Endothelial cell of umbilical vein (primary cell): ENCODE results near the gene PTK6.

Source experiments
- EZH2 ChIP-seq: IDR thresholded peaks from 2 replicates; pipeline ENCODE4 v1.6.1; 2012; ENCODE audit warnings: borderline replicate concordance, low read depth, mild to moderate bottlenecking, moderate library complexity, low read length, inconsistent platforms; ENCODE audit not compliant: severe bottlenecking
- GATA2 ChIP-seq: IDR thresholded peaks from 2 replicates; pipeline ENCODE4 v1.7.0; 2011; ENCODE audit warnings: low read depth, mild to moderate bottlenecking, moderate library complexity, mixed read lengths, low read length; ENCODE audit not compliant: insufficient read length, insufficient read depth
- JUN ChIP-seq: IDR thresholded peaks from 2 replicates; pipeline ENCODE4 v1.6.1; 2011; ENCODE audit warnings: borderline replicate concordance, low read depth; ENCODE audit not compliant: insufficient read length, insufficient read depth
- MYC ChIP-seq: IDR thresholded peaks from one replicate; pipeline ENCODE4 v1.6.1; 2011; ENCODE audit warnings: mild to moderate bottlenecking, low read depth, low read length
- POLR2A ChIP-seq: IDR thresholded peaks from 2 replicates; pipeline ENCODE4 v1.6.1; 2012; ENCODE audit warnings: low read depth, mild to moderate bottlenecking, control low read depth, low read length
- POLR2AphosphoS5 ChIP-seq: IDR thresholded peaks from 2 replicates; pipeline ENCODE4 v1.6.1; 2012; ENCODE audit warnings: low read depth, mild to moderate bottlenecking, control low read depth, low read length, moderate library complexity; ENCODE audit not compliant: insufficient read depth
- TF ChIP-seq, protein P1 (sequence below), 2 donors: IDR thresholded peaks; 1 replicate in 1 of 2; 2 replicates in 1 of 2; pipeline ENCODE4 v1.5.1; 2011; ENCODE audit warnings: low read length in 2 of 2, mild to moderate bottlenecking in 2 of 2, moderate library complexity in 2 of 2, control low read depth in 1 of 2, inconsistent platforms in 1 of 2, low read depth in 1 of 2; ENCODE audit not compliant: insufficient read depth in 1 of 2; ENCODE audit errors: extremely low read depth in 1 of 2
- TF ChIP-seq, protein P2 (sequence below): IDR thresholded peaks from 2 replicates; pipeline ENCODE4 v1.6.1; 2011; ENCODE audit not compliant: insufficient read depth, insufficient read length

GRCh38 chr20:63565021-63565698, 28.0 kb upstream of the PTK6 start:
- TF ChIP-seq EZH2 (no peak), POLR2A (no peak), POLR2AphosphoS5 (no peak), GATA2 (no peak), JUN (no peak), MYC (no peak)
- TF ChIP-seq, protein P1, sequence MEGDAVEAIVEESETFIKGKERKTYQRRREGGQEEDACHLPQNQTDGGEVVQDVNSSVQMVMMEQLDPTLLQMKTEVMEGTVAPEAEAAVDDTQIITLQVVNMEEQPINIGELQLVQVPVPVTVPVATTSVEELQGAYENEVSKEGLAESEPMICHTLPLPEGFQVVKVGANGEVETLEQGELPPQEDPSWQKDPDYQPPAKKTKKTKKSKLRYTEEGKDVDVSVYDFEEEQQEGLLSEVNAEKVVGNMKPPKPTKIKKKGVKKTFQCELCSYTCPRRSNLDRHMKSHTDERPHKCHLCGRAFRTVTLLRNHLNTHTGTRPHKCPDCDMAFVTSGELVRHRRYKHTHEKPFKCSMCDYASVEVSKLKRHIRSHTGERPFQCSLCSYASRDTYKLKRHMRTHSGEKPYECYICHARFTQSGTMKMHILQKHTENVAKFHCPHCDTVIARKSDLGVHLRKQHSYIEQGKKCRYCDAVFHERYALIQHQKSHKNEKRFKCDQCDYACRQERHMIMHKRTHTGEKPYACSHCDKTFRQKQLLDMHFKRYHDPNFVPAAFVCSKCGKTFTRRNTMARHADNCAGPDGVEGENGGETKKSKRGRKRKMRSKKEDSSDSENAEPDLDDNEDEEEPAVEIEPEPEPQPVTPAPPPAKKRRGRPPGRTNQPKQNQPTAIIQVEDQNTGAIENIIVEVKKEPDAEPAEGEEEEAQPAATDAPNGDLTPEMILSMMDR (IDR thresholded peaks at IDR 0.05; ENCODE audit: extremely low read depth in 1 of 2, insufficient read depth in 1 of 2, low read depth in 1 of 2, low read length in 2 of 2): no peak
- TF ChIP-seq, protein P2, sequence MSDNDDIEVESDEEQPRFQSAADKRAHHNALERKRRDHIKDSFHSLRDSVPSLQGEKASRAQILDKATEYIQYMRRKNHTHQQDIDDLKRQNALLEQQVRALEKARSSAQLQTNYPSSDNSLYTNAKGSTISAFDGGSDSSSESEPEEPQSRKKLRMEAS: no peak
